NK-92 treated with Interleukin-12 subunit alpha and Interleukin-12 subunit beta, amount 100 ng/mL, for 24 hours (cell line): Measurements from ENCODE around the gene NAALADL1.
"Not testable (repeated sequence)": the region's sequence is repeated elsewhere in the genome, so short reads cannot be mapped to it uniquely, and the experiment has no call there.

Experiments
- DNase-seq: peaks from one replicate; lab custom pipeline; 2025; lab: John Stamatoyannopoulos, UW

NAALADL1 gene

GRCh38 chr11:65013888-65014725 lies 44.2 kb downstream of the NAALADL1 start, which contains the start of gene ARL2:
Gene ARL2 (plus strand): TSS chr11:65014160. CDS start chr11:65014208, 48 bp downstream.
- peak; percentile 88 for DNase-seq

GRCh38 chr11:65013130-65013887 lies 45.0 kb downstream of the NAALADL1 start:
- peak; percentile 83 for DNase-seq

- DNase-seq: no peak
Measured at GRCh38 chr11:65008873-65009272, 49.5 kb downstream of the NAALADL1 start.

- DNase-seq: no peak
Measured at GRCh38 chr11:65008016-65008415, 50.3 kb downstream of the NAALADL1 start.

- not testable (repeated sequence) for DNase-seq
Measured at GRCh38 chr11:65003968-65004367, 54.4 kb downstream of the NAALADL1 start.

- no peak for DNase-seq
Measured at GRCh38 chr11:65003282-65003681, 55.1 kb downstream of the NAALADL1 start.

GRCh38 chr11:65002706-65003105 lies 55.6 kb downstream of the NAALADL1 start:
- DNase-seq: no peak

GRCh38 chr11:64999478-64999877 lies 58.9 kb downstream of the NAALADL1 start:
- no peak for DNase-seq

- DNase-seq: no peak
Measured at GRCh38 chr11:64998690-64999431, 59.5 kb downstream of the NAALADL1 start.

GRCh38 chr11:64998141-64998540 lies 60.2 kb downstream of the NAALADL1 start:
- DNase-seq: no peak

GRCh38 chr11:64996710-64997380 lies 61.5 kb downstream of the NAALADL1 start, which contains the start of gene BATF2:
Gene BATF2 (minus strand): TSS chr11:64996971. CDS start chr11:64996914, 57 bp downstream.
- DNase-seq: no peak

- DNase-seq: no peak
Measured at GRCh38 chr11:64996327-64996709, 62.0 kb downstream of the NAALADL1 start.
